Vagina (tissue), 2 donors: ENCODE results near the gene PNPLA3.

Source experiments
- POLR2A ChIP-seq, 2 donors: fragments of 450-650 bp; IDR thresholded peaks; one replicate each; pipeline ENCODE4 v1.6.1; 2017; ENCODE audit warnings: antibody characterized with exemption in 2 of 2, mild to moderate bottlenecking in 2 of 2, moderate library complexity in 2 of 2
- POLR2AphosphoS5 ChIP-seq, 2 donors: sonication (generic); formaldehyde crosslinking; IDR thresholded peaks; one replicate each; pipeline ENCODE4 v1.9.0; 2017; ENCODE audit warnings: antibody characterized with exemption in 2 of 2, mild to moderate bottlenecking in 2 of 2, low read depth in 1 of 2; ENCODE audit not compliant: insufficient read depth in 1 of 2

- TF ChIP-seq POLR2A (IDR thresholded peaks at IDR 0.05) (no peak), POLR2AphosphoS5 (IDR thresholded peaks at IDR 0.05; ENCODE audit: insufficient read depth in 1 of 2, low read depth in 1 of 2) (no peak)
Observed at GRCh38 chr22:43974028-43974545, 50.5 kb downstream of the PNPLA3 start.
